Body of pancreas (tissue), 4 donors: ENCODE results near the gene SGPL1. TPM values are rescaled to one million over a fixed set of nuclear protein-coding genes. Genes with fewer than 3 reads are reported as not detected.

Experiments used
- ATAC-seq: fragments of 150-250 bp; one replicate; pipeline ENCODE4 v1.9.1; 2016
- DNase-seq, 4 donors: peaks; one replicate each; pipeline ENCODE4 v3.0.0-alpha.2; 2019
- H3K27ac ChIP-seq, 4 donors: fragments of 200-600 bp; sonication (generic); 1 replicate in 3 of 4; 2 replicates in 1 of 4; pipeline versions ENCODE4 v1.5.1 to v1.6.1; 2016 to 2019; ENCODE audit warnings: mild to moderate bottlenecking in 1 of 4, mixed read lengths in 1 of 4, moderate library complexity in 1 of 4
- H3K27me3 ChIP-seq, 2 donors: fragments of 200-600 bp; sonication (generic); one replicate each; pipeline ENCODE4 v1.6.0; 2016; ENCODE audit warnings: mild to moderate bottlenecking in 1 of 2
- H3K36me3 ChIP-seq, 2 donors: fragments of 200-600 bp; sonication (generic); replicated peaks in 1 of 2; 2 replicates each; pipeline ENCODE4 v1.5.1; 2016; ENCODE audit warnings: low read depth in 2 of 2; ENCODE audit not compliant: insufficient read depth in 1 of 2
- H3K4me1 ChIP-seq: fragments of 200-600 bp; sonication (generic); one replicate; pipeline ENCODE4 v1.6.0; 2016
- H3K4me3 ChIP-seq, 2 donors: fragments of 200-600 bp; sonication (generic); 1 replicate in 1 of 2; 2 replicates in 1 of 2; pipeline ENCODE4 v1.5.1; 2016 to 2019
- H3K9me3 ChIP-seq, 3 donors: fragments of 200-600 bp; sonication (generic); 1 replicate in 2 of 3; 2 replicates in 1 of 3; pipeline ENCODE4 v1.5.1; 2016
- POLR2A ChIP-seq, 3 donors: fragments of 450-650 bp; IDR thresholded peaks; one replicate each; pipeline ENCODE4 v1.6.1; 2016; ENCODE audit warnings: antibody characterized with exemption in 3 of 3, mild to moderate bottlenecking in 2 of 3
- WGBS, 2 donors: methylation state at CpG; one replicate each; pipeline ENCODE4 v1.1.5; 2017; 5-methylcytosine and 5-hydroxymethylcytosine counted together
- intact Hi-C: fragments of 100-400 bp; cut with DNase I; formaldehyde crosslinking; loops from one replicate; pipeline ENCODE4 v1.15.1; 2023
- total RNA-seq, 2 donors: library from RNA; depleted of rRNA; stranded (reverse); fragments of >200 nt; gene quantifications; one replicate each; pipeline ENCODE4 v1.1.0, GENCODE V29; 2016
- TF ChIP-seq, protein P1 (sequence below), 7 experiments: fragments of 450-650 bp in 4 of 7; fragments of 200-600 bp in 3 of 7; sonication (generic) in 3 of 7; IDR thresholded peaks; one replicate each; pipeline ENCODE4 v1.5.1; 2016 to 2019; ENCODE audit warnings: antibody characterized with exemption in 7 of 7

Gene SGPL1
- total RNA-seq, 2 donors from 2014 or later, result 36.3 to 43.8 TPM

DNA sequence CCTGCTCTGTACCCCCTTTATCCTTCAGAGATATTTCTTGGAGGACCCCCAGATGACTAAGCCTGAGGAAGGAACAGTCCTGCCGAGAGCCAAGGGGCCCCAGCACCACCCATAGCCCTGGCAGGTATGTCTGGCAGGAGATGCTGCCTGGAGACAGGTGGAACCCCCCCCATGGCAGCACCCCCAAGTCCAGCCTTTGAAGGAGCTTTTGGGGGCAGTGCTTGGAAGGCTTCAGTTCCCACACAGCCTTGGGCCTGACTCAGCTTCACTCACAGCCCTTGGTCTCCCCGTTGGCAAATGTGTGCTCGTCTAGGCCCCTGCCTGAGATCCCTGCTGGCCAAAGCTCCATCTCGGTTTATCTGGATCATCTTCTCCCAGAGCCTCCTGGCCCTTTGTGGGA lies 95.6 kb downstream of the SGPL1 start:
- H3K9me3 ChIP-seq, result no peaks in the 10 kb centered on the region
- TF ChIP-seq POLR2A (IDR thresholded peaks at IDR 0.05), result no peak
- TF ChIP-seq, protein P1, sequence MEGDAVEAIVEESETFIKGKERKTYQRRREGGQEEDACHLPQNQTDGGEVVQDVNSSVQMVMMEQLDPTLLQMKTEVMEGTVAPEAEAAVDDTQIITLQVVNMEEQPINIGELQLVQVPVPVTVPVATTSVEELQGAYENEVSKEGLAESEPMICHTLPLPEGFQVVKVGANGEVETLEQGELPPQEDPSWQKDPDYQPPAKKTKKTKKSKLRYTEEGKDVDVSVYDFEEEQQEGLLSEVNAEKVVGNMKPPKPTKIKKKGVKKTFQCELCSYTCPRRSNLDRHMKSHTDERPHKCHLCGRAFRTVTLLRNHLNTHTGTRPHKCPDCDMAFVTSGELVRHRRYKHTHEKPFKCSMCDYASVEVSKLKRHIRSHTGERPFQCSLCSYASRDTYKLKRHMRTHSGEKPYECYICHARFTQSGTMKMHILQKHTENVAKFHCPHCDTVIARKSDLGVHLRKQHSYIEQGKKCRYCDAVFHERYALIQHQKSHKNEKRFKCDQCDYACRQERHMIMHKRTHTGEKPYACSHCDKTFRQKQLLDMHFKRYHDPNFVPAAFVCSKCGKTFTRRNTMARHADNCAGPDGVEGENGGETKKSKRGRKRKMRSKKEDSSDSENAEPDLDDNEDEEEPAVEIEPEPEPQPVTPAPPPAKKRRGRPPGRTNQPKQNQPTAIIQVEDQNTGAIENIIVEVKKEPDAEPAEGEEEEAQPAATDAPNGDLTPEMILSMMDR (IDR thresholded peaks at IDR 0.05), result no peak
- no peaks in the 10 kb centered on the region for H3K36me3 ChIP-seq
- no peak overlapping the region for H3K27ac ChIP-seq
- H3K27me3 ChIP-seq, result no peaks in the 10 kb centered on the region
- no peaks in the 10 kb centered on the region for H3K4me1 ChIP-seq
- H3K4me3 ChIP-seq, result no peak overlapping the region
- intact Hi-C loops, result no loop called here
- 80% methylated on average over 1 to 4 of the region's 4 CpGs for WGBS, 2 donors
- ATAC-seq (no peak), DNase-seq (no peak)

DNA sequence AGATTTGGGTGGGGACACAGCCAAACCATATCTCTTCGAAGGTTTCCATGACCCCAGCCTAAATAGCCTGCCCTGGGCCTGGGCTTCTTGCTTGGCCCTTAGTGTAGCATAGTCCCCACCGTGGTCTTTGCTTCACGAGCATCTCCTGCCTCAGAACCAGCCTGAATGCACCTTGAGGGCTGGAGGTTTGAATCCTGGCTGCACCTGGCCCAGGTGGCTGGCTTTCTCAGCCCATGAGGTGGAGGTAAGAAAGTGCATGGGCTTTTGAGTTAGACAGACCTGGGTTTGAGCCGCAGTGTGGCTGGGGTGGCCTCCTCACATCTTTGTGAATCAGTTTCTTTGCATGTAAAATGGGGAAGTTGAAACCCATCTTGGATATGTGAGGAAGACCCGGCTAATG lies 96.8 kb downstream of the SGPL1 start:
- intact Hi-C loops, result no loop called here
- Histone ChIP-seq H3K9me3 (no peaks in the 10 kb centered on the region), H3K36me3 (no peaks in the 10 kb centered on the region), H3K27me3 (no peaks in the 10 kb centered on the region), H3K4me3 (no peak overlapping the region), H3K4me1 (no peaks in the 10 kb centered on the region), H3K27ac (no peak overlapping the region)
- TF ChIP-seq, protein P1 (IDR thresholded peaks at IDR 0.05), result no peak
- TF ChIP-seq POLR2A (IDR thresholded peaks at IDR 0.05), result no peak
- ATAC-seq (no peak), DNase-seq (no peak)
- 68 to 85% methylated on average over 5 of the region's 5 CpGs for WGBS, 2 donors

DNA sequence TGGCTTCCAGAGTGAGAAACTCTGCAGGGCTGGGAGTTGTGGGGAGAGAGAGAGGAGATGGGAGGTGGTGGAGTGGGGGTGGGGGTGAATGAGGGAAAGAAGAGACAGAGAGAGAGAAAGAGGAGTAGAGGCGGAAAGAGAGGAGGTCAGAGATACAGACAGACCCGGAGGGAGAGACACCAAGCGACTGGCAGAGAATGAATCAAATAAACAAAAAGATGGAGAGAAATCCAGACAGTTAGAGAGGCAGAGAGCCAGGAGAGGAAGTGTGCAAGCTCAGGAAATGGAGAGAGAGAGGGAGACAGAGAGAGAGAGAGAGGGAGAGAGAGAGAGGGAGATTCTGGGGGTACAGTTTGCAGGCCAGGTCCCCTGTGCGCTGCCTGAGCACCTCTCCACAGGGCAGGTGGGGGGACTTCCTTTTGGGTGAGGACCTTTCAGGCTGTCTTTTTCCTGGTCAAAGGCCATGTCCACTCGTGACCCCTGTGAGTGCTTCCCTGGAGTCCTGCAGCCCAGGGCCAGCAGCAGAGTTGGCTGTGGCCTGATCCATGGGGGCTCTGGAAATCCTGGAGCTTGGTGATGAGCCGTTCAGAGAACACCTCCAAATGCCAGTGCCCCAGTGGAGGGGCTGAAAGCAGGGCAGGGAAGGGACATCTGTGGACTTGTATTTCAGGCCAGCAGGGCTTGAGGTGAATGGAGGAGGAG lies 97.6 kb downstream of the SGPL1 start:
- H3K9me3 ChIP-seq, result no peaks in the 10 kb centered on the region
- TF ChIP-seq POLR2A (IDR thresholded peaks at IDR 0.05), result no peak
- TF ChIP-seq, protein P1 (IDR thresholded peaks at IDR 0.05), result no peak
- 66 to 67% methylated on average over 5 to 6 of the region's 6 CpGs for WGBS, 2 donors
- no peaks in the 10 kb centered on the region for H3K36me3 ChIP-seq
- no peak overlapping the region for H3K27ac ChIP-seq
- DNase-seq (no peak), ATAC-seq (no peak)
- intact Hi-C loops, result no loop called here
- H3K27me3 ChIP-seq, result no peaks in the 10 kb centered on the region
- H3K4me1 ChIP-seq, result no peaks in the 10 kb centered on the region
- no peak overlapping the region for H3K4me3 ChIP-seq

DNA sequence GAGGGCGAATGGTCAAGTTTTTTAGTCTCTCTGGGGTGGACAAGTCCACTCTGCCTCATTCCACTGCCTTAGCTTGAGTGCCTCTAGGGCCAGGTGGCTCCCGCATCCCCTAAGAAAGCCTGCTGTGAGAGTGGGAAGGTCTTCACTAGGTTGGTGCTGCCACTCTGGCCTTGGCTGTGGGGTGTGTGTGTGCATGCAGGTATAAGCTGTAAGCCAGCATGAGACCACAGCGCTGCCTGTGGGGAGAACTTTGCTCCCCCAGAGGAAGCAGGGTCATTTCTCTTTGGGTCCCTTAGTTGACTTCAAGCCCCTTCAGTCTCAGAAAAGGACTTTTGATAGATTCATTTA lies 98.1 kb downstream of the SGPL1 start:
- Histone ChIP-seq H3K27ac (no peak overlapping the region), H3K9me3 (no peaks in the 10 kb centered on the region), H3K36me3 (no peaks in the 10 kb centered on the region), H3K27me3 (no peaks in the 10 kb centered on the region), H3K4me3 (no peak overlapping the region), H3K4me1 (no peaks in the 10 kb centered on the region)
- WGBS, 2 donors, result 77 to 93% methylated on average over 3 of the region's 3 CpGs
- ATAC-seq, result no peak
- DNase-seq, result no peak
- intact Hi-C loops, result no loop called here
- no peak for TF ChIP-seq POLR2A (IDR thresholded peaks at IDR 0.05)
- TF ChIP-seq, protein P1 (IDR thresholded peaks at IDR 0.05), result no peak

DNA sequence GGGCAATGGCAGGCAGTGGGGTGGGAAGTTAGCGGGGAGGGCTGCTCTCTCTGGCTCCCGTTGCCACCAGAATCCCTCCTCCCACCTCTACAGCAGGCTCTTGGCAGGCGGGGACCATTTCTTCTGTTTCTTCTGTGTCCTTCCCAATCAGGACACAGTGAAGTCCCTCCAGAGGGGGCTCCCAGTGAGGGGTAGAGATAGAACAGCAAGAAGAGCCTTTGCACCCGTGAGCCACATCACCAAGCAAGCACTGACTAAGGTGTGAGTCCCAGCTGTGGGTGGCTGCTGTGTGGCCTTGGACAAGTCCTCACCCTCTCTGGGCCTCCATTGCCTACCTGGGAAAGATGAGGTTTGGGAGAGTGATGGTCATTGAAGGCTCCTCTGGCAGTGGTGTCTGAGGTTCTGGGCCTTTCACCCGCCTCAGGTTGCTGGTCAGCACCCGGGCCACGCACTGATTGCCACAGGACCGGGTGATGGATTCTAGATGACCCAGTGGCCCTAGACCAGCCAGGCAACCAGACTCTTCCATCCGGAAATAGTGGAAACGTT lies 98.6 kb downstream of the SGPL1 start:
- no peaks in the 10 kb centered on the region for H3K27me3 ChIP-seq
- no peak overlapping the region for H3K27ac ChIP-seq
- no peak for ATAC-seq
- intact Hi-C loops, result no loop called here
- WGBS, 2 donors, result 66 to 86% methylated on average over 4 to 10 of the region's 10 CpGs
- no peaks in the 10 kb centered on the region for H3K4me1 ChIP-seq
- H3K4me3 ChIP-seq, result no peak overlapping the region
- no peak for DNase-seq
- H3K36me3 ChIP-seq, result no peaks in the 10 kb centered on the region
- TF ChIP-seq POLR2A (IDR thresholded peaks at IDR 0.05), result no peak
- TF ChIP-seq, protein P1 (IDR thresholded peaks at IDR 0.05), result no peak
- no peaks in the 10 kb centered on the region for H3K9me3 ChIP-seq
